GM12878 (cell line): Measurements from ENCODE around the gene EXOSC10.
"Not testable (repeated sequence)": the region's sequence is repeated elsewhere in the genome, so short reads cannot be mapped to it uniquely, and the experiment has no call there.

Source experiments
- CREB1 ChIP-seq: IDR thresholded peaks from 2 replicates; pipeline ENCODE4 v1.6.1; 2012; ENCODE audit warnings: low read depth, mild to moderate bottlenecking, inconsistent platforms
- CTCF ChIP-seq, 3 experiments: IDR thresholded peaks in 2 of 3; conservative IDR thresholded peaks in 1 of 3; 2 replicates each; pipeline ENCODE4 v1.5.1; 2011; ENCODE audit warnings: low read depth in 3 of 3, low read length in 3 of 3, mild to moderate bottlenecking in 3 of 3, control low read depth in 2 of 3, moderate library complexity in 2 of 3, inconsistent platforms in 1 of 3, mixed read lengths in 1 of 3; ENCODE audit not compliant: control insufficient read depth in 2 of 3, insufficient read depth in 1 of 3; ENCODE audit errors: extremely low read depth in 1 of 3
- EZH2 ChIP-seq: IDR thresholded peaks from 2 replicates; pipeline ENCODE4 v1.6.1; 2012; ENCODE audit warnings: low read depth, mild to moderate bottlenecking, control low read depth, inconsistent platforms, low read length, borderline replicate concordance; ENCODE audit not compliant: control insufficient read depth
- NBN ChIP-seq: fragments of 450-650 bp; IDR thresholded peaks from 2 replicates; pipeline ENCODE4 v1.6.1; 2016
- NR2C2 ChIP-seq: IDR thresholded peaks from 2 replicates; pipeline ENCODE4 v1.6.1; 2011; ENCODE audit warnings: borderline replicate concordance, low read depth; ENCODE audit not compliant: control insufficient read depth, insufficient read length
- SUZ12 ChIP-seq: fragments of 200-600 bp; sonication (generic); IDR thresholded peaks from one replicate; pipeline ENCODE4 v1.6.1; 2018; ENCODE audit warnings: antibody characterized with exemption, mild to moderate bottlenecking; ENCODE audit not compliant: unreplicated experiment
- TCF12 ChIP-seq: IDR thresholded peaks from 2 replicates; pipeline ENCODE4 v1.6.1; 2011; ENCODE audit warnings: low read depth, mild to moderate bottlenecking, low read length
- TF ChIP-seq, protein P1 (sequence below): fragments of 450-650 bp; IDR thresholded peaks from 2 replicates; pipeline ENCODE4 v1.6.1; 2017; ENCODE audit warnings: mild to moderate bottlenecking

GRCh38 chr1:11040105-11040429, 59.6 kb downstream of the EXOSC10 start:
- not testable (repeated sequence) for TF ChIP-seq SUZ12; EZH2; CTCF (IDR thresholded peaks at IDR 0.05 in 2 of 3, conservative IDR thresholded peaks at IDR 0.05 in 1 of 3; ENCODE audit: control insufficient read depth in 2 of 3, extremely low read depth in 1 of 3, insufficient read depth in 1 of 3, low read depth in 3 of 3, low read length in 3 of 3); NR2C2; NBN; TCF12; CREB1
- TF ChIP-seq, protein P1, sequence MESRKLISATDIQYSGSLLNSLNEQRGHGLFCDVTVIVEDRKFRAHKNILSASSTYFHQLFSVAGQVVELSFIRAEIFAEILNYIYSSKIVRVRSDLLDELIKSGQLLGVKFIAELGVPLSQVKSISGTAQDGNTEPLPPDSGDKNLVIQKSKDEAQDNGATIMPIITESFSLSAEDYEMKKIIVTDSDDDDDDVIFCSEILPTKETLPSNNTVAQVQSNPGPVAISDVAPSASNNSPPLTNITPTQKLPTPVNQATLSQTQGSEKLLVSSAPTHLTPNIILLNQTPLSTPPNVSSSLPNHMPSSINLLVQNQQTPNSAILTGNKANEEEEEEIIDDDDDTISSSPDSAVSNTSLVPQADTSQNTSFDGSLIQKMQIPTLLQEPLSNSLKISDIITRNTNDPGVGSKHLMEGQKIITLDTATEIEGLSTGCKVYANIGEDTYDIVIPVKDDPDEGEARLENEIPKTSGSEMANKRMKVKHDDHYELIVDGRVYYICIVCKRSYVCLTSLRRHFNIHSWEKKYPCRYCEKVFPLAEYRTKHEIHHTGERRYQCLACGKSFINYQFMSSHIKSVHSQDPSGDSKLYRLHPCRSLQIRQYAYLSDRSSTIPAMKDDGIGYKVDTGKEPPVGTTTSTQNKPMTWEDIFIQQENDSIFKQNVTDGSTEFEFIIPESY = not testable (repeated sequence)
